ENCODE results near the gene RPS28.

RPS28 gene

GRCh38 chr19:8307400-8307964 is 13.8 kb upstream of the RPS28 start:
- H3K4me3 ChIP-seq (replicated peaks; ENCODE audit: insufficient read depth, low read length), result peak overlapping the region; percentile 38
- H3K27ac ChIP-seq (replicated peaks), result no peak overlapping the region
- TF ChIP-seq POLR2AphosphoS5 (IDR thresholded peaks at IDR 0.05; ENCODE audit: low read depth) (no peak), SPI1 (IDR thresholded peaks at IDR 0.05; ENCODE audit: borderline replicate concordance, low read depth) (no peak), GABPA (IDR thresholded peaks at IDR 0.05; ENCODE audit: low read depth) (no peak), CTCF (IDR thresholded peaks at IDR 0.05; ENCODE audit: insufficient read depth, low read length) (no peak), REST (IDR thresholded peaks at IDR 0.05; ENCODE audit: insufficient replicate concordance, low read depth) (no peak)
- DNase-seq (ENCODE audit: low read depth in 1 of 2, low spot score in 1 of 2), result no peak
- H3K27me3 ChIP-seq (ENCODE audit: insufficient read depth, poor library complexity, severe bottlenecking), result no peaks in the 10 kb centered on the region

GRCh38 chr19:8307965-8308866 is 13.1 kb upstream of the RPS28 start, which contains the start of gene CD320:
Gene CD320, minus strand, starts transcription at chr19:8308358. Its CDS starts 68 bp downstream, at chr19:8308290.
- Histone ChIP-seq H3K27ac (replicated peaks) (peak within 1 kb of the TSS; percentile 39; the same call in 1 of the 2 replicates), H3K27me3 (ENCODE audit: insufficient read depth, poor library complexity, severe bottlenecking) (no peaks in the 10 kb centered on the region), H3K4me3 (replicated peaks; ENCODE audit: insufficient read depth, low read length) (peak within 1 kb of the TSS; percentile 38)
- TF ChIP-seq SPI1 (IDR thresholded peaks at IDR 0.05; ENCODE audit: borderline replicate concordance, low read depth), result no peak
- peak; percentile 68 for TF ChIP-seq POLR2AphosphoS5 (IDR thresholded peaks at IDR 0.05; ENCODE audit: low read depth)
- peak; percentile 14 for TF ChIP-seq REST (IDR thresholded peaks at IDR 0.05; ENCODE audit: insufficient replicate concordance, low read depth)
- DNase-seq (ENCODE audit: low read depth in 1 of 2, low spot score in 1 of 2), result peak in 1 of 2 experiments; percentile 79

DNA sequence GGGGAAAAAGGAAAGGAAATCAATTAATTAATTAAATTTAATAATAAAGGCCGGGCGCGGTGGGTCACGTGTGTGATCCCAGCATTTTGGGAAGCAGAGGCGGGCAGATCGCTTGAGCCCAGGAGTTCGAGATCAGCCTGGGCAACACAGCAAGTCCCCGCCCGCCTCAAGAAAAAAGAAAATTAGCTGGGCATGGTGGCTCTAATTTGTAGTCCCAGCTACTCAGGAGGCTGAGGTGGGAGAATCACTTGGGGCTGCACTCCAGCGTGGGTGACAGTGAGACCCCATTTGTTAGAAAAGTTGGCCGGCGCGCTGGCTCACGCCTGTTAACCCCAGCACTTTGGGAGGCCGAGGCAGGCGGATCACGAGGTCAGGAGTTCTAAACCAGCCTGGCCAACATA is 12.4 kb upstream of the RPS28 start:
- no peak overlapping the region for H3K4me3 ChIP-seq (replicated peaks; ENCODE audit: insufficient read depth, low read length)
- H3K27ac ChIP-seq (replicated peaks), result no peak overlapping the region
- DNase-seq (ENCODE audit: low read depth in 1 of 2, low spot score in 1 of 2), result no peak
- no peaks in the 10 kb centered on the region for H3K27me3 ChIP-seq (ENCODE audit: insufficient read depth, poor library complexity, severe bottlenecking)
- TF ChIP-seq GABPA (IDR thresholded peaks at IDR 0.05; ENCODE audit: low read depth) (no peak), POLR2AphosphoS5 (IDR thresholded peaks at IDR 0.05; ENCODE audit: low read depth) (no peak), CTCF (IDR thresholded peaks at IDR 0.05; ENCODE audit: insufficient read depth, low read length) (no peak), SPI1 (IDR thresholded peaks at IDR 0.05; ENCODE audit: borderline replicate concordance, low read depth) (no peak), REST (IDR thresholded peaks at IDR 0.05; ENCODE audit: insufficient replicate concordance, low read depth) (no peak)
